ENCODE measurements around the gene TSPAN16.

Gene TSPAN16

DNA sequence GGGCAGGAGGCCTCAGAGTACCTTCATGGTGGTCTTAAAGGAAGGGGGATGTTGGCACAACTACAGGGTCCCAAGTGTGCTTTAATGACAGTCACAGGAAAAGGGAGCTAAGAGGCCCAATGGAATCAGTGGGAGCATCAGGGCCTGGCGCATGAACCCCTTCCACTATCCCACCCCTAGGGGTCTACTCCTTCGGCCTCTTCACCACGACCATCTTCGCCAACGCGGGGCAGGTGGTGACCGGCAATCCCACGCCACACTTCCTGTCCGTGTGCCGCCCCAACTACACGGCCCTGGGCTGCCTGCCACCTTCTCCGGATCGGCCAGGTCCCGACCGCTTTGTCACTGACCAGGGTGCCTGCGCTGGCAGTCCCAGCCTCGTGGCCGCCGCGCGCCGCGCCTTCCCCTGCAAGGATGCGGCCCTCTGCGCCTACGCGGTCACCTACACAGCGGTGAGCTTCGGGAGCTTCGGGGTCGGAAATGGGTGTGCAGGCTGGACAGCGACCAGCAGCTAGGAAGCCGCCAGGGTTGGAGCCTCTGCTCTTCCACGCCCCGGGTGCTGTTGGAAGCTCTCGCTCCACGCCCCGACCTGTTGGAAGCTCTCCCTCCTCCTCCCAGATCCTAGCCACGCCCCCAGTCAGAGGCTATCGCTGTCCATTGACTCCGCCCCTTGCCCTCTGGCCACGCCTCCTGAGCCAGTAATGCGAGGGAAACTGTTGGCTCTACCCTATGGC lies 65.2 kb downstream of the TSPAN16 start:
- no peak overlapping the region for H3K27ac Mint-ChIP-seq
- H3K36me3 Mint-ChIP-seq (ENCODE audit: low read depth), result peaks cover 4% of the 10 kb centered on the region
- H3K4me3 Mint-ChIP-seq, result no peak overlapping the region
- peaks cover 4% of the 10 kb centered on the region for H3K27me3 Mint-ChIP-seq
- peaks cover 1% of the 10 kb centered on the region for H3K4me1 Mint-ChIP-seq (ENCODE audit: low read depth)
- no peaks in the 10 kb centered on the region for H3K9me3 Mint-ChIP-seq

DNA sequence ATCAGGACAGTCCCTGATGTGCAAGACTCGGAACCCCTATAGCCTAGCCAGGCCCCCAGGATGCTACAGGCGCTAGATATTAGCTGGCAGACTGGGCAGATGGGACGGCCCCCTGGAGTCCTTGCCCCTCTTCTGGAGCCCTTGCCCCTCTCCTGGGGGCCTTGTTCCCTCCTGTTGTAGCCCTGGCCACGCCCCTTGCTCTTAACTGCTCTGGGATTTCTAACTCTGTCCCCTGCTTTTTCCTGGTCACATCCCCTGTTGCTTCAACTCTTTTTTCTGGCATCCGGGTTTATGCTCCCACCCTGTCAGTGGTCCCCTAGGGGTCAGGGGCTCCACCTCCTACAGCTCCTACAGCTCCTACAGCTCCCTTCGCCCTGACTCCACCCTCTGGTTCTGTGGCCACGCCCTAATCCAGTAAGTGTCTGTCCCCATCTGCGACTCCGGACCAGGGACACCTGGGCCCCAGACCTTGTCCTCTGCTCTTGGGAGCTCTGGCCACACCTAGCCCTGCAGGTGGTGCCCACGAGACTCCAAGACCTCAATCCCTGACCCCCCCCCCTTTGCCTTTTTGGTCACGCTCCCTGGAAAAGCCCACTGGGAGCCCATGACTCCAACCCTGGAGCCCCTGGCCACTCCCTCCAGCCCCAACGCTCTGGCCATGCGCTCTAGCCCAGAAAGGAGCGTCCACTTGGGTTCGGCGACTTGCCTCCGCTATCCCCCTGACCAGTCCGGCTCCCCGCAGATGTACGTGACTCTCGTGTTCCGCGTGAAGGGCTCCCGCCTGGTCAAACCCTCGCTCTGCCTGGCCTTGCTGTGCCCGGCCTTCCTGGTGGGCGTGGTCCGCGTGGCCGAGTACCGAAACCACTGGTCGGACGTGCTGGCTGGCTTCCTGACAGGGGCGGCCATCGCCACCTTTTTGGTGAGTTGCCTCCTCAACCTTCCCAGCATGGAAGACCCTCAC lies 66.1 kb downstream of the TSPAN16 start:
- H3K9me3 Mint-ChIP-seq, result no peaks in the 10 kb centered on the region
- H3K27me3 Mint-ChIP-seq, result no peaks in the 10 kb centered on the region
- no peak overlapping the region for H3K27ac Mint-ChIP-seq
- peaks cover 4% of the 10 kb centered on the region for H3K36me3 Mint-ChIP-seq (ENCODE audit: low read depth)
- H3K4me3 Mint-ChIP-seq, result no peak overlapping the region
- no peaks in the 10 kb centered on the region for H3K4me1 Mint-ChIP-seq (ENCODE audit: low read depth)

DNA sequence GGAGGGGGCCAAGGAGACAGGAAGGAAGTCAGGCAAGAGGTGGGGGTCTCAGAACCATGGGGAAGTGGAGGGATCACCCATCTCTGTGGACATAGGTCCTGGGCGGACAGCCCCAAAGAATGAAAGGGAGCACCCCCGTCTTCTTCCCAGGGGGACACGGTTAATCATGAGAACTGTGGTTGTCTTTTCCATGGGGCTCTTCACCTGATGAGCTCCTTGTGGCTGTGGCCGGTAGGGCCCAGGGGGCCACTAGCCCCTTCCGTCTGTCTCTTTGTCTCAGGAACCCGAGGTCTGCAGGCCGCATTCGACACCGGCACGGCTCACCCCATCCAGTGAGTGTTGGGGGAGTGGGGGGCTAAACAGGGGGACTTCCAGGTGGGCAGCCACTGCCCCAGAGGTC lies 67.9 kb downstream of the TSPAN16 start:
- H3K27ac Mint-ChIP-seq, result no peak overlapping the region
- H3K9me3 Mint-ChIP-seq, result no peaks in the 10 kb centered on the region
- H3K4me1 Mint-ChIP-seq (ENCODE audit: low read depth), result no peaks in the 10 kb centered on the region
- H3K36me3 Mint-ChIP-seq (ENCODE audit: low read depth), result peaks cover 4% of the 10 kb centered on the region
- no peaks in the 10 kb centered on the region for H3K27me3 Mint-ChIP-seq
- H3K4me3 Mint-ChIP-seq, result no peak overlapping the region

DNA sequence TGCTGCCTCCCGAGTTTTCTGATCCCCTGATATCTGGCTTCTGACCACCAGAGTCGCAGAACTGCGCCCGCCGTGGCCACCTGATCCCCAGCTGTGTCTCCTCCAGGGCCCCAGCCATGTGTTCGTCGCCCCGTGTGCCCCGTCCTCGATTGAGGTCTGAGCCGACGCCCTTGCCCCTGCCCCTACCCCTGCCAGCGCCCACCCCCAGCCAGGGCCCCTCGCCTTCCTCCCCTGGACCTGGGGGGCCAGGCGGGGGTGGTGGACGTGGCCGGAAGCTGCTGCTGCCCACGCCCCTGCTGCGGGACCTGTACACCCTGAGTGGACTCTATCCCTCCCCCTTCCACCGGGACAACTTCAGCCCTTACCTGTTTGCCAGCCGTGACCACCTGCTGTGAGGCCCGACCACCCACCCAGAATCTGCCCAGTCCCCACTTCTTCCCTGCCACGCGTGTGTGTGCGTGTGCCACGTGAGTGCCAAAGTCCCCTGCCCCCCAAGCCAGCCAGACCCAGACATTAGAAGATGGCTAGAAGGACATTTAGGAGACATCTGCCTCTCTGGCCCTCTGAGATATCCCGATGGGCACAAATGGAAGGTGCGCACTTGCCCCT lies 68.4 kb downstream of the TSPAN16 start:
- no peaks in the 10 kb centered on the region for H3K27me3 Mint-ChIP-seq
- H3K4me3 Mint-ChIP-seq, result no peak overlapping the region
- no peaks in the 10 kb centered on the region for H3K4me1 Mint-ChIP-seq (ENCODE audit: low read depth)
- no peak overlapping the region for H3K27ac Mint-ChIP-seq
- H3K9me3 Mint-ChIP-seq, result no peaks in the 10 kb centered on the region
- H3K36me3 Mint-ChIP-seq (ENCODE audit: low read depth), result peaks cover 8% of the 10 kb centered on the region

DNA sequence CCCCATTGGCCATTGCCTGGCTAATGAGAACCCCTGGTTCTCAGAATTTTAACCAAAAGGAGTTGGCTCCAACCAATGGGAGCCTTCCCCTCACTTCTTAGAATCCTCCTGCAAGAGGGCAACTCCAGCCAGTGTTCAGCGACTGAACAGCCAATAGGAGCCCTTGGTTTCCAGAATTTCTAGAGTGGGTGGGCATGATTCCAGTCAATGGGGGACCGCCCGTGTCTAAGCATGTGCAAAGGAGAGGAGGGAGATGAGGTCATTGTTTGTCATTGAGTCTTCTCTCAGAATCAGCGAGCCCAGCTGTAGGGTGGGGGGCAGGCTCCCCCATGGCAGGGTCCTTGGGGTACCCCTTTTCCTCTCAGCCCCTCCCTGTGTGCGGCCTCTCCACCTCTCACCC lies 69.0 kb downstream of the TSPAN16 start:
- Mint-ChIP-seq H3K9me3 (no peaks in the 10 kb centered on the region), H3K27me3 (no peaks in the 10 kb centered on the region), H3K27ac (no peak overlapping the region), H3K4me1 (ENCODE audit: low read depth) (no peaks in the 10 kb centered on the region), H3K4me3 (no peak overlapping the region), H3K36me3 (ENCODE audit: low read depth) (peaks cover 12% of the 10 kb centered on the region)

Measured in stimulated activated naive CD8-positive, alpha-beta T cell treated with anti-CD3 and anti-CD28 coated beads, Interleukin-15, Interleukin-2, amounts not matched to agents 100 ng/mL and 50 ng/mL, for 24 hours (primary cell).